H1 (cell line): ENCODE results near the gene CHCHD3. TPM values are rescaled to one million over a fixed set of nuclear protein-coding genes. Genes with fewer than 3 reads are reported as not detected.

Source experiments
- BRCA1 ChIP-seq: IDR thresholded peaks from 2 replicates; pipeline ENCODE4 v1.6.1; 2012; ENCODE audit warnings: low read depth, low read length, improper control_type of control experiment
- SIN3A ChIP-seq, 2 experiments: IDR thresholded peaks in 1 of 2; conservative IDR thresholded peaks in 1 of 2; 2 replicates each; pipeline ENCODE4 v1.6.1; 2011 to 2012; ENCODE audit warnings: low read length in 2 of 2, improper control_type of control experiment in 1 of 2, low read depth in 1 of 2, mild to moderate bottlenecking in 1 of 2
- polyA plus RNA-seq, 7 experiments: library from polyadenylated mRNA; depleted of rRNA in 3 of 7; stranded (reverse) in 5 of 7; unstranded in 2 of 7; fragments of >200 nt in 5 of 7; fragments of 200-250 nt in 2 of 7; gene quantifications; 1 replicate in 5 of 7; 2 replicates in 1 of 7; 4 replicates in 1 of 7; pipeline versions ENCODE4 v1.2.1 to v1.2.3, GENCODE V29; 2011 to 2013; ENCODE audit warnings: missing spikeins in 2 of 7, mixed read lengths in 2 of 7
- total RNA-seq: library from RNA; stranded (reverse); fragmentation: NEBNext Ultra II Directional; extraction: Animal tissue kit (Norgen Biotek cat#: 25700); gene quantifications from 2 replicates; pipeline ENCODE4 v1.2.1, GENCODE V29; 2021
- TF ChIP-seq, protein P1 (sequence below): fragments of 300-600 bp; sonication (generic); IDR thresholded peaks from 2 replicates; pipeline ENCODE4 v1.7.1; 2012; ENCODE audit warnings: low read length, moderate library complexity, mild to moderate bottlenecking, inconsistent platforms; ENCODE audit not compliant: insufficient replicate concordance

CHCHD3 gene
- total and polyA plus RNA-seq, 2 of the 8 experiments (the other 6 are each of a cell fraction or from before 2014, with no cell fraction given), result 42.9 to 137 TPM

DNA sequence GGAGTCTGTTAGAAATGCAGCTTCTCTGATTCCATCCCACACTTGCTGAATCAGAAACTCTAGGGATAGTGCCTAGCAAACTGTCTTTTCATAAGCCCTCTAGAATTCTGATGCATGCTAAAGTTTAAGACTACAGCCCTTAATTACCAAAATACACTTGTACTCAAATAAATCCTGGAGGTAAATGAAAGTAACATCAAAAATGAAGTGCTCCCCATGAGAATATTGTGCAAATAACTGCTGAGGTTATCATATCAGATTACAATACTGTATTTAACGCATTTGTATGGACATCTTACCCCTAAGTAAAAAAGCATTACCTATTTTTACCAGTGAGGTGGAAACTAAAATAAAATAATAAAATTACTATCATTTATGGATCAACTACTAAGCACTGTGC is 104.7 kb downstream of the CHCHD3 start (continued):
- TF ChIP-seq, protein P1, sequence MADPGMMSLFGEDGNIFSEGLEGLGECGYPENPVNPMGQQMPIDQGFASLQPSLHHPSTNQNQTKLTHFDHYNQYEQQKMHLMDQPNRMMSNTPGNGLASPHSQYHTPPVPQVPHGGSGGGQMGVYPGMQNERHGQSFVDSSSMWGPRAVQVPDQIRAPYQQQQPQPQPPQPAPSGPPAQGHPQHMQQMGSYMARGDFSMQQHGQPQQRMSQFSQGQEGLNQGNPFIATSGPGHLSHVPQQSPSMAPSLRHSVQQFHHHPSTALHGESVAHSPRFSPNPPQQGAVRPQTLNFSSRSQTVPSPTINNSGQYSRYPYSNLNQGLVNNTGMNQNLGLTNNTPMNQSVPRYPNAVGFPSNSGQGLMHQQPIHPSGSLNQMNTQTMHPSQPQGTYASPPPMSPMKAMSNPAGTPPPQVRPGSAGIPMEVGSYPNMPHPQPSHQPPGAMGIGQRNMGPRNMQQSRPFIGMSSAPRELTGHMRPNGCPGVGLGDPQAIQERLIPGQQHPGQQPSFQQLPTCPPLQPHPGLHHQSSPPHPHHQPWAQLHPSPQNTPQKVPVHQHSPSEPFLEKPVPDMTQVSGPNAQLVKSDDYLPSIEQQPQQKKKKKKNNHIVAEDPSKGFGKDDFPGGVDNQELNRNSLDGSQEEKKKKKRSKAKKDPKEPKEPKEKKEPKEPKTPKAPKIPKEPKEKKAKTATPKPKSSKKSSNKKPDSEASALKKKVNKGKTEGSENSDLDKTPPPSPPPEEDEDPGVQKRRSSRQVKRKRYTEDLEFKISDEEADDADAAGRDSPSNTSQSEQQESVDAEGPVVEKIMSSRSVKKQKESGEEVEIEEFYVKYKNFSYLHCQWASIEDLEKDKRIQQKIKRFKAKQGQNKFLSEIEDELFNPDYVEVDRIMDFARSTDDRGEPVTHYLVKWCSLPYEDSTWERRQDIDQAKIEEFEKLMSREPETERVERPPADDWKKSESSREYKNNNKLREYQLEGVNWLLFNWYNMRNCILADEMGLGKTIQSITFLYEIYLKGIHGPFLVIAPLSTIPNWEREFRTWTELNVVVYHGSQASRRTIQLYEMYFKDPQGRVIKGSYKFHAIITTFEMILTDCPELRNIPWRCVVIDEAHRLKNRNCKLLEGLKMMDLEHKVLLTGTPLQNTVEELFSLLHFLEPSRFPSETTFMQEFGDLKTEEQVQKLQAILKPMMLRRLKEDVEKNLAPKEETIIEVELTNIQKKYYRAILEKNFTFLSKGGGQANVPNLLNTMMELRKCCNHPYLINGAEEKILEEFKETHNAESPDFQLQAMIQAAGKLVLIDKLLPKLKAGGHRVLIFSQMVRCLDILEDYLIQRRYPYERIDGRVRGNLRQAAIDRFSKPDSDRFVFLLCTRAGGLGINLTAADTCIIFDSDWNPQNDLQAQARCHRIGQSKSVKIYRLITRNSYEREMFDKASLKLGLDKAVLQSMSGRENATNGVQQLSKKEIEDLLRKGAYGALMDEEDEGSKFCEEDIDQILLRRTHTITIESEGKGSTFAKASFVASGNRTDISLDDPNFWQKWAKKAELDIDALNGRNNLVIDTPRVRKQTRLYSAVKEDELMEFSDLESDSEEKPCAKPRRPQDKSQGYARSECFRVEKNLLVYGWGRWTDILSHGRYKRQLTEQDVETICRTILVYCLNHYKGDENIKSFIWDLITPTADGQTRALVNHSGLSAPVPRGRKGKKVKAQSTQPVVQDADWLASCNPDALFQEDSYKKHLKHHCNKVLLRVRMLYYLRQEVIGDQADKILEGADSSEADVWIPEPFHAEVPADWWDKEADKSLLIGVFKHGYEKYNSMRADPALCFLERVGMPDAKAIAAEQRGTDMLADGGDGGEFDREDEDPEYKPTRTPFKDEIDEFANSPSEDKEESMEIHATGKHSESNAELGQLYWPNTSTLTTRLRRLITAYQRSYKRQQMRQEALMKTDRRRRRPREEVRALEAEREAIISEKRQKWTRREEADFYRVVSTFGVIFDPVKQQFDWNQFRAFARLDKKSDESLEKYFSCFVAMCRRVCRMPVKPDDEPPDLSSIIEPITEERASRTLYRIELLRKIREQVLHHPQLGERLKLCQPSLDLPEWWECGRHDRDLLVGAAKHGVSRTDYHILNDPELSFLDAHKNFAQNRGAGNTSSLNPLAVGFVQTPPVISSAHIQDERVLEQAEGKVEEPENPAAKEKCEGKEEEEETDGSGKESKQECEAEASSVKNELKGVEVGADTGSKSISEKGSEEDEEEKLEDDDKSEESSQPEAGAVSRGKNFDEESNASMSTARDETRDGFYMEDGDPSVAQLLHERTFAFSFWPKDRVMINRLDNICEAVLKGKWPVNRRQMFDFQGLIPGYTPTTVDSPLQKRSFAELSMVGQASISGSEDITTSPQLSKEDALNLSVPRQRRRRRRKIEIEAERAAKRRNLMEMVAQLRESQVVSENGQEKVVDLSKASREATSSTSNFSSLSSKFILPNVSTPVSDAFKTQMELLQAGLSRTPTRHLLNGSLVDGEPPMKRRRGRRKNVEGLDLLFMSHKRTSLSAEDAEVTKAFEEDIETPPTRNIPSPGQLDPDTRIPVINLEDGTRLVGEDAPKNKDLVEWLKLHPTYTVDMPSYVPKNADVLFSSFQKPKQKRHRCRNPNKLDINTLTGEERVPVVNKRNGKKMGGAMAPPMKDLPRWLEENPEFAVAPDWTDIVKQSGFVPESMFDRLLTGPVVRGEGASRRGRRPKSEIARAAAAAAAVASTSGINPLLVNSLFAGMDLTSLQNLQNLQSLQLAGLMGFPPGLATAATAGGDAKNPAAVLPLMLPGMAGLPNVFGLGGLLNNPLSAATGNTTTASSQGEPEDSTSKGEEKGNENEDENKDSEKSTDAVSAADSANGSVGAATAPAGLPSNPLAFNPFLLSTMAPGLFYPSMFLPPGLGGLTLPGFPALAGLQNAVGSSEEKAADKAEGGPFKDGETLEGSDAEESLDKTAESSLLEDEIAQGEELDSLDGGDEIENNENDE, result no peak
- TF ChIP-seq SIN3A (conservative IDR thresholded peaks at IDR 0.05 in 1 of 2, IDR thresholded peaks at IDR 0.05 in 1 of 2; ENCODE audit: low read depth in 1 of 2, low read length in 2 of 2) (no peak), BRCA1 (no peak)
